HG02938 (cell line): Measurements from ENCODE around the gene TMEM220.

Source experiments
- ATAC-seq: cut with Tn5 transposase; IDR thresholded peaks from one replicate; pipeline ENCODE4 v1.9.1; 2021; ENCODE audit warnings: mild to moderate bottlenecking, moderate library complexity; ENCODE audit not compliant: unreplicated experiment

TMEM220 gene

DNA sequence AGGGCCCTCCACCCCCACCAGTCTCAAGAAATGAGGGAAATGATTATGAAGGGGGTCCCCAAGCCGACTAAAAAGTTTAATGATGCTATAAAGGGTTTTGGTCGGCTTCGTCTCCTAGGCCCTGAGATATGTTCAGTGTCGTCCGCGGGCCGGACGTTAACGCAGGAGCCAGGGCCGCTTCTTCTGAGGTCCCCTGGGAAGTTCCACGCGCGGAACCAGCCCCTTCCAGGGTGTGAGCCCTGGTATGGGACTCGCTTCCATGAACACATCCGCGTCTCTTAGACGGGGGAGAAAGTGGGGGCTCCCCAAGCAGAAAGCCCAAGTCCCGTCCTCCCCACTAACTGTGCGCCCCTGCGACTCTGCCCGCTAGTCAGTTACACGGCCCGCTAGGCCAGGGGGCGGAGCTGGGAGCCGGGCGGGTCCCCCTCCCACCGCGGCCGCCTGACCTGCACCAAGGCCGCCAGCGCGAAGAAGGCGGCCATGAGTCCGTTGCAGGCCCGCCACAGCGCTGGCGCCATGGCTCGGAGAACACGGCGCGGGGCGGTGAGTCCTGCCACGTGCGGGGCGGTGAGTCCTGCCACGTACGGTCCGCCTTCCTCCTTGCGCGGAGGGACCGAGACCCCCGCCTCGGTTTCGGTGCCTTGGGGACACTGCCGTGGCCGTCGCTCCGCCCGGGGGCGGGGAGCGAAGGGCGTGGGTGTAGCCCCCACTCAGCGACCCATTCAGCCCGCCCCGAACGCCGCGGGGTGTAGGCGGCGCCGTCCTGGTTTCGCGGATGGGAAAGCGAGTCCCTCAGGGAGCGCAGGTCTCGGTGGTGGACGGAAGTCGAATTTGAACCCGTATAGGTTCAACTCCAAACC is at the start of gene TMEM220:
TSS of gene TMEM220 (minus strand) at position 690 of the 860 bp plus-strand sequence. CDS start at position 518, 172 bp downstream.
- ATAC-seq: no peak

DNA sequence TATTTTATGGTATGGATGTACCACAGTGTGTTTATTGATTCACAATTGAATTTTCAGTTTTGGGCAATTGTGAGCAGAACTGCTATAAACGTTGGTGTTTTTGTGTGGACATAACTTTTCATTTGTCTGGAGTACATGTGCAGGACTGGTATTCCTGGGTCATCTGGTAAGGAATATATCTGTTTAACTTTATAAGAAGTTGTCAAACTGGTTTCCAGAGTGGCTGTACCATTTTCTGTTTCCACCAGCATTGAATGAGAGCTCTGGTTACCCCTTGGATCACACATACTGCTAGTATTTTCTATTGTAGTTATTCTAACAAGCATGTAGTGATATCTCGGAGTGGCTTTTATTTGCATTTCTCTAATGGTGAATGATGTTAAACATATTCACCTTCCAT is 49.8 kb upstream of the TMEM220 start:
- no peak for ATAC-seq

- no peak for ATAC-seq
These were observed 48.1 kb upstream of the TMEM220 start for GRCh38 chr17:10777890-10778289.

- ATAC-seq: no peak
These were observed 47.4 kb upstream of the TMEM220 start for GRCh38 chr17:10777131-10777807.

- no peak for ATAC-seq
These were observed 46.6 kb upstream of the TMEM220 start for GRCh38 chr17:10776381-10776780.

DNA sequence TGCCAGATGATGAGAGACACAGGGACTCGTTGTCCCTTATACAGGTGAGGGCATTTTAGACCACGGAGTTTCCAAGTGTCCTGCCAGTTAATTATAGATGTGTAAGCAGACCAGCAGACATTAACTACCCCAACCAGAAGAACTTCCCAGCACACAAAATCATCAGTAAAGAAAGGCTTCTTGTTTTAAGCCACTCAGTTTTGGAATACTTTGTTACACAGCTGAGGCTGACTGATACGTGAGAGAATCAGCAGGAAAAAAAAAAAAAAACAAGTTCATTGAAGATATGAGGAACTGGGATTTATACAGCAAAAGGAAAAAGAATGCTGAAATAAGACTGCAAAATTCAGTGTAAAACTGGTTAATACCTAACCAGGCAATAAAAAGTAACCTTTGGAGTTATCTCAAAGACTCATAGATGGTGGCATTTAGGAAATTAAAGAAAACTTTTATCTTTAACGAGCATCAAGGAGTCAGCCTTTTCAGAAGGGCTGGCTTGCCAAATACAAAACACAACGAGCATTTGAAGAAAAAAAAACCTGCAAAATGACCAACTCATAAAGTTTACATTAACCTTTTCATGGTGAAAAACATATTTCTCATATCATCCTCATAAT is 46.0 kb upstream of the TMEM220 start:
- ATAC-seq: no peak

GRCh38 chr17:10775058-10775457 is 45.2 kb upstream of the TMEM220 start:
- ATAC-seq: no peak

GRCh38 chr17:10773391-10773790 is 43.6 kb upstream of the TMEM220 start:
- no peak for ATAC-seq

DNA sequence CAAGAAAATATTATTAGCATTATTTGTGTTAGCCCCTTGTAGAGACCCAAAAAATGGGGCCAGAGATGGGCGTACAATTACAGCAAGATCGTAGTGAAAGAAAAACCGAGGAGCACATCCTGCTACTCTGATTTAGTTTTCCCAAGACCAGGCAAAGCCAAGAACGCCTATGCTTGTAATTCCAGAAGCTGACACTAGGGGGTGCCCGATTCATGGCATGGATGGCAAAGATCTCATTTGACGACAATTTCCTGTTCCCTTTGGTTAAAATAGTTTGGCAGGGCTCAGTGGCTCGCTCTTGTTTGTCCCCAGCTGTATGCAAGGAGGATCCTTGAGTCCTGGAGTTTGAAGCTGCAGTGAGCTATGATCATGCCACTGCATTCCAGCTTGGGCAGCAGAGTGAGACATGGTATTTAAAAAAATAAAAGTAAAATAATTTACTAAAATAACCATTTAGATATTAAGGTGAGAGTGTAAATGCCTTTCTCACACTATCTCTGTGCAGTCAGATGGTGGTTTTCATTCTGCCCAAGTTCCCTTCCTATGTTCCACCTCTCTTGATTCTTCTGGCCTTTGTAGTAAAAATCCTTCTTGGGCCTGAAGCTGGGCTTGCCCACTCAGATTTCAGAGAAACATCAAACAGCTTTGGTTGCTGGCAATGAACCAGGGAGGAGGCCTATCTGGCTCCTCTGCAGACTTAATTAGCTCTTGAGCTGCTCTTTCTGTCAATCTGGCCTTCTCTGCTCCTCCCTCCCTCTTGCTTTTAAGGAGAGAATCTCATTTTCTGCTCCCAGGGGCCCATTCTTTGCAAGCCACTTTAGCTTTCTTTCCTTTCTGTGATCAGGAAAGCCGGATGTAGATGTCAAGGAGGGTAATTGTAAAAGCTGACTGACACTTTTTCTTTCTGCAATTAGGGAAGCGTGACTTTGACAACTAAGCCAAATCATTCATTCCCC is 42.9 kb upstream of the TMEM220 start:
- no peak for ATAC-seq

DNA sequence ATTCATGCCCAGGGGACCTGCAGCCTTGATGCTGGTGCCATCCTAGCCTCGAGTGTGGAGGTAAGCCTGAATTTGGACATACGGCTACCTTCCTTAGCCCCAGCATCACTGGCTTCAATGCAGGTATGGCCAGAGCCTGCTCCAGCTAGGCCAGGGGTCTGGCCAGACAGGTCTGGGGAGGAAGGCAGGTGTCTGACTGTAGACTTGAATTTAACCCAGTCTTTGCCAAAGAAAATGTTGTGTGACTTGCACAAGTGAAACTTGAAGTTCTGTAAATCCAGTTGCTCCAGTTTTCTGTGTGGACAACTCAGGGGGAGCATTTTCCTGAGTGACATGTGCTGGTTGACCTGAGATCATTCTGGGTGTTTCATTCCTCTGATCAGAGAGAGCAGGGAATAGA is 41.3 kb upstream of the TMEM220 start:
- ATAC-seq: no peak

GRCh38 chr17:10769840-10770239 is 40.0 kb upstream of the TMEM220 start:
- no peak for ATAC-seq

GRCh38 chr17:10768750-10769251 is 39.0 kb upstream of the TMEM220 start:
- ATAC-seq: no peak

GRCh38 chr17:10767232-10767631 is 37.4 kb upstream of the TMEM220 start:
- ATAC-seq: no peak

DNA sequence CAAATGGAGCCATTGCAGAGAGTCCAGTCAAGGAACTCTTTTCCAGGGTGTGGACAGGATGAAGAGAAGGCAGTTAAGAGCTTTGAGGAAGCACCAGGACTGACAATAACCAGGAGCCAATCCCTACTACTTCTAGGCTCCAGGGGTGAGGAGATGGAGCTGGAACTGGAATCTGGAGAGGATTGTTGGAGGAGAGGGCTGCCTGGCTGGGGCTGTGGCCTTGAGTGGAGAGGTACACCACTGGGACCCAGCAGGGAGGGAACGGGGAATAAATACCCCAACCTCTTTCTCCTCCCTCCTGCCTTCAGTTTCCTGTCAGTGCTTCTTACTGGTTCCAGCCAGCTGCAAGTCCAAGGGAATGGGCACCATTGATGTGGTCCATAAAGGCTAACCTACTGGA is 32.2 kb upstream of the TMEM220 start:
- no peak for ATAC-seq

DNA sequence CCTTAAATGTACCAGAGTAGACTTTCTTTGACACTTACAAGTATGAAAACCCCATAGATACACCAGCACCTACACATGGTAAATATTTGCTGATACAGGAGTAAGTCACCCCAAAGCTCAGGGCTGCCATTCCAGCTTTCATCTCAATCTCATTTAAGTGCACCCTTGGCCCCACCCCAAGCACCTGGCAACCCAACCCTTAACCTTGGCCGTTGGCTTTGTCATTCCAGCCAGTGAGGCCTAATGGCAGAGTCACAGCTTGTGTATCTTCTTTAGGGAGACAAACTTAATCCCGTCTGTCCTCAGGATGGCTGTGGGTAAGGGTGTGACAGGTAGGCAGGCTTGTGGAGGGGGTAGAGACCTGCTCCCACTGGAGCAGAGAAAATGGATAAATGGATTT is 31.5 kb upstream of the TMEM220 start:
- ATAC-seq: no peak

DNA sequence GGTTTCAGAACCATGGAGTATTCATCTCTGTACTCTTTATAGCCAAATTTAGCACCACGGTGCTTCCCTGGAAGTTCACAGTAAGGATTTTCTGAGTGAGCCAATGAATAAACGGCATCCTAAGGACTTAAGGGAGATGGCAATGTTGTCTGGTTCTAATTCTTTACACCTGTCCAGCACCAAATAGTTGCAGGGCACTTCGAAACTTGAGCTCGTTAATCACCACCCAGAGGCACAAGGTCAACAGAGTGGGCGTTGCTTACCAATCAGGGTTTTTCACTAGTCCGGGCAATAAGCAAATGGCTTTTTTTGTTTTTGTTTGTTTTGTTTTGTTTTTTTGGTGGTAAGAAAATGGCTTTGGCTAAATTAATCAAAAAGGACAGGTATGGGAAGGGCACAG is 28.2 kb upstream of the TMEM220 start:
- no peak for ATAC-seq

- ATAC-seq: no peak
These were observed 27.8 kb upstream of the TMEM220 start for GRCh38 chr17:10757647-10758046.

GRCh38 chr17:10757067-10757466 is 27.2 kb upstream of the TMEM220 start:
- ATAC-seq: no peak

GRCh38 chr17:10756619-10757018 is 26.8 kb upstream of the TMEM220 start:
- ATAC-seq: no peak

DNA sequence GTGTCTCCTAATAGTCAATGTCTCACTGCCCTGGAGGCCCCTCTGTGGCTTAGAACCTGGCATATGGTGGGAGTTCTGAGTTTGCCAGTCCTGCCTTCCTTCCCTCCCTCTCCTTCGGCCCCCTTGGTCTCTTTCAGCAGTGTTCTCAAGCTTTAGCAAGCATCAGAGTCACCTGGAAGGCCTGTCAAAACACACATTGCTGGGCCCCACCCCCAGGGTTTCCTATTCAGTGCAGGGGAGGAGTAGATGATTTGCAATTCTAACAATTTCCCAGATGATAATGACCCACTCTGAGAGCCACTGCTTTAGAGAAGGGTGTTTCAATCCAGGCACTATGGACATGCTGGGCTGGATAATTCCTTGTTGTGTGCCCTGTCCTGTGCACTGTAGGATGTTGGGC is 26.4 kb upstream of the TMEM220 start:
- no peak for ATAC-seq
